GM19397 (cell line): ENCODE data around the gene NELFB.

Source experiments
- ATAC-seq: cut with Tn5 transposase; IDR thresholded peaks from one replicate; pipeline ENCODE4 v1.9.1; 2021; ENCODE audit warnings: mild to moderate bottlenecking, moderate library complexity; ENCODE audit not compliant: unreplicated experiment

The NELFB gene

GRCh38 chr9:137311986-137312851, 57.1 kb downstream of the NELFB start:
- ATAC-seq, result no peak

- ATAC-seq, result no peak
These were observed 57.8 kb downstream of the NELFB start for GRCh38 chr9:137312852-137313325.

- no peak for ATAC-seq
These were observed 58.3 kb downstream of the NELFB start for GRCh38 chr9:137313326-137313936.

GRCh38 chr9:137313956-137314560, 58.9 kb downstream of the NELFB start:
- ATAC-seq, result no peak

- no peak for ATAC-seq
These were observed 59.7 kb downstream of the NELFB start for GRCh38 chr9:137314561-137315560.

GRCh38 chr9:137315581-137316011, 60.5 kb downstream of the NELFB start:
- ATAC-seq, result no peak

- ATAC-seq, result no peak
These were observed 61.2 kb downstream of the NELFB start for GRCh38 chr9:137316012-137316981.

GRCh38 chr9:137317021-137317717, 62.0 kb downstream of the NELFB start:
- no peak for ATAC-seq

- ATAC-seq, result no peak
These were observed 62.8 kb downstream of the NELFB start for GRCh38 chr9:137317718-137318511.

GRCh38 chr9:137318602-137319001, 63.5 kb downstream of the NELFB start:
- no peak for ATAC-seq

- no peak for ATAC-seq
These were observed 64.0 kb downstream of the NELFB start for GRCh38 chr9:137319011-137319738.

- ATAC-seq, result no peak
These were observed 64.8 kb downstream of the NELFB start for GRCh38 chr9:137319739-137320551.

GRCh38 chr9:137320555-137321384, 65.6 kb downstream of the NELFB start:
- no peak for ATAC-seq

GRCh38 chr9:137321726-137322361, 66.7 kb downstream of the NELFB start:
- no peak for ATAC-seq
